Upper lobe of left lung (tissue), 4 donors: Measurements from ENCODE around the gene RTN4.

ENCODE experiments used
- EP300 ChIP-seq, 4 donors: sonication (generic); formaldehyde crosslinking; IDR thresholded peaks; one replicate each; pipeline ENCODE4 v1.5.1; 2017; ENCODE audit warnings: antibody characterized with exemption in 4 of 4, control low read depth in 2 of 4
- POLR2A ChIP-seq, 4 donors: fragments of 450-650 bp; IDR thresholded peaks; one replicate each; pipeline ENCODE4 v1.5.1; 2016 to 2017; ENCODE audit warnings: antibody characterized with exemption in 4 of 4, mild to moderate bottlenecking in 2 of 4
- POLR2AphosphoS5 ChIP-seq, 2 donors: sonication (generic); formaldehyde crosslinking; IDR thresholded peaks; one replicate each; pipeline ENCODE4 v1.5.1; 2017; ENCODE audit warnings: antibody characterized with exemption in 2 of 2
- TF ChIP-seq, protein P1 (sequence below), 6 experiments: fragments of 450-650 bp in 4 of 6; fragments of 200-600 bp in 2 of 6; sonication (generic) in 2 of 6; IDR thresholded peaks; one replicate each; pipeline ENCODE4 v1.5.1; 2016 to 2019; ENCODE audit warnings: antibody characterized with exemption in 6 of 6

DNA sequence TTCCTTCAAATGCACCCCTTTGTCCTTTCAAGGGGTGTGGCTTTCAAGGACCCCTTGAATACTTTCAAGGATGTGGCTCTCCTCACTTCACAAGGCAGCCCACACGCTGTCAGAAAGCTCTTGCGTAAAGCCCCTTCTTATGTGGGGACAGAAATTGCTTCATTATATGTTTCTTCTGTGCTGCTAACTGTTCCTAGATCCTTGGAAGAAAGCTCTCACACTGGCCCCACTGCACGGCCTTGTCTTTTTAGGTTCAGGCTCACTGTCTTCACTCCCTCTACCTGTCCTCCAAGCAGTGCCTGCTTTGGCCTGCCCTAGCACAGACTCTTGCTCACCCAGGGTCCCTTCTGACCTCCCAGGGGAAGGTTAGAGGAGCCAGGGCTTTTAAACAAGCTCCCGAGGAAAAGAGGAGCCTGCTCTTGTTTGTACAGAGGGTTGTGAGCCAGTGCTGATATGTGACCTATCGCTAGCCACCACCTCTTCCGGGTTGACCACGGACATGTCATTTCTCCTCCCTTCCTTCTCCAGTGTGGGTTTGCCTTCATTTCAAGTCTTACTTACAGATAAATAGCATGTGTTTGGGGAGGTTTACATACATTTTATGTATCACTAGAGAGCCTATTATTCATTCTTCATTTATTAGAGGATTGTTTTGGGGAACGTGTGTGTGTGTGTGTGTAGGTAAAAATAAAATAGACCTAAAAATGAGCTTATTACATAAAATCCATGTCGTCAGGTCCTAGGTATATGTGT is 94.7 kb downstream of the RTN4 start:
- TF ChIP-seq, protein P1, sequence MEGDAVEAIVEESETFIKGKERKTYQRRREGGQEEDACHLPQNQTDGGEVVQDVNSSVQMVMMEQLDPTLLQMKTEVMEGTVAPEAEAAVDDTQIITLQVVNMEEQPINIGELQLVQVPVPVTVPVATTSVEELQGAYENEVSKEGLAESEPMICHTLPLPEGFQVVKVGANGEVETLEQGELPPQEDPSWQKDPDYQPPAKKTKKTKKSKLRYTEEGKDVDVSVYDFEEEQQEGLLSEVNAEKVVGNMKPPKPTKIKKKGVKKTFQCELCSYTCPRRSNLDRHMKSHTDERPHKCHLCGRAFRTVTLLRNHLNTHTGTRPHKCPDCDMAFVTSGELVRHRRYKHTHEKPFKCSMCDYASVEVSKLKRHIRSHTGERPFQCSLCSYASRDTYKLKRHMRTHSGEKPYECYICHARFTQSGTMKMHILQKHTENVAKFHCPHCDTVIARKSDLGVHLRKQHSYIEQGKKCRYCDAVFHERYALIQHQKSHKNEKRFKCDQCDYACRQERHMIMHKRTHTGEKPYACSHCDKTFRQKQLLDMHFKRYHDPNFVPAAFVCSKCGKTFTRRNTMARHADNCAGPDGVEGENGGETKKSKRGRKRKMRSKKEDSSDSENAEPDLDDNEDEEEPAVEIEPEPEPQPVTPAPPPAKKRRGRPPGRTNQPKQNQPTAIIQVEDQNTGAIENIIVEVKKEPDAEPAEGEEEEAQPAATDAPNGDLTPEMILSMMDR (IDR thresholded peaks at IDR 0.05) = no peak
- TF ChIP-seq POLR2A (IDR thresholded peaks at IDR 0.05) = no peak
- TF ChIP-seq POLR2AphosphoS5 (IDR thresholded peaks at IDR 0.05) = no peak
- TF ChIP-seq EP300 (IDR thresholded peaks at IDR 0.05) = no peak
